Activated CD4-positive, alpha-beta T cell treated with anti-CD3 and anti-CD28 coated beads, Interleukin-2, amount 50 U/mL, for 48 hours (primary cell): ENCODE data around the gene MEGF11.
"Not testable (repeated sequence)": the region's sequence is repeated elsewhere in the genome, so short reads cannot be mapped to it uniquely, and the experiment has no call there.

ENCODE experiments used
- DNase-seq, 2 experiments: peaks; one replicate each; pipeline ENCODE4 v3.0.0-alpha.2; 2020

Gene MEGF11

DNA sequence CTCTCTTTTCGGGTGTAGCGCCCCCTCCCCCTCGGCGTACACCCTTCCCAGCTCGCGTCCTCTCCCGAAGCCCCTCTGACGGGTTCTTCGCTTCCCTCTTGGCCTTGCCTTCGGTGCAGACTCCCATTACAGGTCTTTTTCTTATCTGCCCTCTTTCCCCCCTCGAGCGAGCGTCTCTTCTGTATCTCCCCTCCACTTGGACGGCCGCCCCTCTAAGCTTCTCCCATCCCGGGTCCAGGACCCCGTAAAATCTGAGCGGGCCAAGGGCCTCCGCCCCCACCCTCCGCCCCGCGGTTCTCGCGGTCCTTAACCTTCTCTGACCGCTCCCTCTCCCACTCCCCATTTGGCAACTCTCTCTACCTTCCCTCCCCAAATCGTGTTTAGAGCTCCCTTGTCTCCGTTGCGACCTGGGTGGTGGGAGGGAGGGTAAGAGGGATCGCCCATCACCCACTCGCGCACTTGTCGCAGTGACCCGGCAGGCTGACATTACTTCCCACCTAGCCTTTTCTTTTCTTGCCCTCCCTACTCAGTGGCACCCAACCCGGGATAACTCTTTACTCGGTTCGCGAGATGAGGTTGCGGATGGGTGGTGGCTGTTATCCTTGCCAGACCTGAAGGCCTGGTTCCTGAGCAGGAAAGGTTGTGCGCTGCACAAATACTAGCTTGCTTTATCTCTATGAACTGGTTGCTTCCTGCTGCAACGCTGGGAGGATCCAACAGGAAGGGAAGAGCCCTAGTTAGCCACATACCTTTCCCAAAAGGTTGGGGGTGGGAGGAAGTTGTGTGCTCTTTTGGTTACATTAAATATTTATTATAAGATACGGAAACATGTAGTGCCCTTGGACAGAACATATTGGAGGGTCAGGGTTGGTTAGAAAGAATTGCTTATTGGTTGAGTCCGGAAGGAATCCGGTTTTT lies 383.3 kb downstream of the MEGF11 start:
- peak; percentile 15 to 28 for DNase-seq

DNA sequence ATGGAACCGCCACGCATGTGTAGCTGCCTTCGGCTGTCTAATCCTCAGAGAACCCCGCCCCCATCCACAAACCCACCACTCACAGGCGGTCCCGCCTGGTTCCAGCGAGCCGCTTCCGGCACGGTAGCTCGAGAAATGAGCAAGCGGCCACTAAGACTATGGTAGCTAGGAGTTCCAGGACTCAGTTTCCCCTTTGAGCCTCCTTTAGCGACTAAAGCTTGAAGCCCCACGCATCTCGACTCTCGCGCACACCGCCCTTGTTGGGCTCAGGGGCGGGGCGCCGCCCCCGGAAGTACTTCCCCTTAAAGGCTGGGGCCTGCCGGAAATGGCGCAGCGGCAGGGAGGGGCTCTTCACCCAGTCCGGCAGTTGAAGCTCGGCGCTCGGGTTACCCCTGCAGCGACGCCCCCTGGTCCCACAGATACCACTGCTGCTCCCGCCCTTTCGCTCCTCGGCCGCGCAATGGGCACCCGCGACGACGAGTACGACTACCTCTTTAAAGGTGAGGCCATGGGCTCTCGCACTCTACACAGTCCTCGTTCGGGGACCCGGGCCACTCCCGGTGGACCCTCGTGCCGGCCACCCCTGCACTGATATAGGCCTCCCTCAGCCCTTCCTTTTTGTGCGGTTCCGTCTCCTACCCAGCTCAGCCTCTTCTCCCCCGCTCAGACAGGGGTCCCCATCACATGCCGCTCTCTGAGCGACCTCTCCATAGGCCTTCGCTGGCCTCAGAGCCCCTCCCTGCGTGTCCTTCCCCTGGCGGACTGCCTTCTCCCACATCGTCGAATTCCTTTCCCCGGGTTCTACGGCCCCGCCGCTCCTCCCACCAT lies 384.2 kb downstream of the MEGF11 start, which contains the start of gene RAB11A:
TSS of gene RAB11A (plus strand) at position 366 of the 828 bp plus-strand sequence. CDS start at position 461, 95 bp downstream.
- peak; percentile 92 to 94 for DNase-seq

DNA sequence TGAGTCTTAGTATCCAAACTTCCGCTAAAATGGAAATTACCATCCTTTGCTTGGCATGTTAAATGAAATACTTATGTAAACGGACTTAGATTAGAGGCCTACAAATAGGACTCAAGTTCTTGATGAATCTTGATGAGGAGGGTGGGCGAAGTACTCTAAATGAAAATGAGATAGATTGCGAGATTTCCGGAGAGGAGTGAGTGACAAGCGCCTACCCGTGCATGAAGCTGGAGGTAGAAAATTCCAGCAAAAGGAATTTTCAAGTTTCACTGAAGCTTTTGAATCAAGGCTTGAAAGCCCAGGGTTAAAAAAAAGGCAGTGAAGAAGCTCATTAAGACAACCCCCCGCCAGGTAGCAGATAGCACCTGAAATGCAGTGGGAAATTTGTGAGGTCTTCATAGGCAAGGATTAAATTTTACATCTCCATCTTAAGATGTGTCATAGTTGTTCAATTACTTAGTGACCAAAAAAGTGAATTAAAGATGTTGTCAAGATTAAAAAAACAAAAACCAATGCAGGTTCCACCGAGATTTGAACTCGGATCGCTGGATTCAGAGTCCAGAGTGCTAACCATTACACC lies 384.9 kb downstream of the MEGF11 start:
- no peak for DNase-seq

DNA sequence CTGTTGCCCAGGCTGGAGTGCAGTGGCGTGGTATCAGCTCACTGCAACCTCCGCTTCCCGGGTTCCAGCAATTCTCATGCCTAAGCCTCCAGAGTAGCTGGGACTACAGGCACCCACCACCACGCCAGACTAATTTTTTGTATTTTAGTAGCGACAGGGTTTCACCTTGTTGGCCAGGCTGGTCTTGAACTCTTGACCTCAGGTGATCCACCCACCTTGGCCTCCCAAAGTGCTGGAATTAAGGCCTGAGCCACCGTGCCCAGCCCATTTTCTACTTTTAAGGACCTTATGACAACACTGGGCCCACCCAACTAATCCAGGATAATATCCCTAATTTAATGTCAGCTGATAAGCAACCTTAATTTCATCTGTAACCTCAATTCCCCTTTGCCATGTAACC lies 385.6 kb downstream of the MEGF11 start:
- DNase-seq: not testable (repeated sequence)

DNA sequence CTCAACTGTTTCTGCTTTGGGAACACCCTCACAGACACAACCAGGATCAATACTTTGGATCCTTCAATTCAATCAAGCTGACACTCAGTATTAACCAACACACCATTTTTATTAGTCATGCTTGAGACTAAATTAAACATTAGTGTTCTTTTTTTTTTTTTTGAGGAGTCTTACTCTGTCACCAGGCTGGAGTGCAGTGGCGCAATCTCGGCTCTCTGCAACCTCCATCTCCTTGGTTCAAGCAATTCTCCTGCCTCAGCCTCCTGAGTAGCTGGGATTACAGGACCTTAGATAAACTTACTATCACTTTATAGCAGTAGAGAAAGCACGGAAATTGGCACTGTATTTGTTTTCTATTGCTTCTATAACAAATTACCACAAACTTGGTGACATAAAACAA lies 386.3 kb downstream of the MEGF11 start:
- DNase-seq: no peak

DNA sequence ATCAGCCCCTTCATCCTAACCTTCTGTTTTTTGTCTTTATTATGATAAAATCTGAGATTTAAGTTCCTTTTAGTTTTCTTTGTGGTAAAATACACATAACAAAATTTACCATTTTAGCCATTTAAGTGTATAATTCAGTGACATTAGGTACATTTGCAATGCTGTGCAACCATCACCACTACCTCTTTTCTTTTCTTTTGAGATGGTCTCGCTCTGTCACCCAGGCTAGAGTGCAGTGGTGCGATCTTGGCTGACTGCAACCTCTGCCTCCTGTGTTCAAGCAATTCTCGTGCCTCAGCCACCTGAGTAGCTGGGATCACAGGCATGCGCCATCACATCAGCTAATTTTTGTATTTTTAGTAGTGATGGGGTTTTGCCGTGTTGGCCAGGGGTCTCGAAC lies 390.4 kb downstream of the MEGF11 start:
- no peak for DNase-seq

DNA sequence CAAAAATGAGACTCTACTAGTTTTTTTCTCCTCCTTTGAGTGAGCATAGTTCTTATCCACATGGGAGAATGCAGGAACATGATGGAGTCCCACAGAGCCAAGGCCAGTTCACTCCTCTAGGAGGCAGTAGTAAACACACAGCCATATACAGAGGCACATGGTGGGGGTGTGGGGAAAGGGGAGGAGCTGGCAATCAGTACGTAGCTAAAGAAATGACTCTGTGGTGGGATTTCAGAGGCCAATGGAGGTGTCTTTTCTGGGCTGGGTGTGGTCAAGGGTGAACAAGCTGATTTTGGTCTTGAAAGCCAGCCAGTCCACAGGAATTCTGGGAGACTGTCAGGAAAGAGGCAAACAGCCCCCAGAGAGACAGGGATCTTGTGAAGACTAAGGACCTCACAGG lies 390.9 kb downstream of the MEGF11 start:
- peak; percentile 63 to 77 for DNase-seq

DNA sequence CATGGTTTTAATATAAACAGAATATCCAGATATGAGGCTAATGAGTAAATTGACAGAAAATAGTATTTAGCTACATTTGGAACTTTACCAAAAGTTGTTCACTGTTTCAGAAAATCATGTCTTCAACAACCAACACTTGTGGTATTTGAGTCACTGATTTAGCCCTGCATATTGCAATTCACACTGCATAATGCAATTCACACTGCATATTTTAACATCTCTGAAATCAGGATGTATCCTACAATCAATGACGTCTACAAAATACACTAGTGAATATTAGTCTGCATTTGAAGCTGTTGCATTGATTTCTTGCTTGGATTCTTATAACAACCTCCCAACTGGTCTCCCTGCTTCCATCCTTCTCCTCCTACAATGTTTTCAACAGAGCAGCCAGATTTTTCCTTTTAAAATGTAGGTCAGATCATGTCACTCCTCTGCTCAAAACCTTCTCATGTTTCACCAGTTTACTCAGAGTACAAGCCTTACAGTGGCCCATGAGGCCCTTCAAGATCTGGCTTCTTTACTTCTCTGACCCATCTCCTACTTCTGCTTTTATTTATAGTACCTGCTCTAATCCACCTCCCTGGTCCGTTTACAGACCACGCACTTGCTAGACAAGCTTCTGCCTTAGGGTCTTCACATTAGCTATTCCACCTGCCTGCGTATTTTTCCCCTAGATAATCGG lies 395.7 kb downstream of the MEGF11 start:
- no peak for DNase-seq

DNA sequence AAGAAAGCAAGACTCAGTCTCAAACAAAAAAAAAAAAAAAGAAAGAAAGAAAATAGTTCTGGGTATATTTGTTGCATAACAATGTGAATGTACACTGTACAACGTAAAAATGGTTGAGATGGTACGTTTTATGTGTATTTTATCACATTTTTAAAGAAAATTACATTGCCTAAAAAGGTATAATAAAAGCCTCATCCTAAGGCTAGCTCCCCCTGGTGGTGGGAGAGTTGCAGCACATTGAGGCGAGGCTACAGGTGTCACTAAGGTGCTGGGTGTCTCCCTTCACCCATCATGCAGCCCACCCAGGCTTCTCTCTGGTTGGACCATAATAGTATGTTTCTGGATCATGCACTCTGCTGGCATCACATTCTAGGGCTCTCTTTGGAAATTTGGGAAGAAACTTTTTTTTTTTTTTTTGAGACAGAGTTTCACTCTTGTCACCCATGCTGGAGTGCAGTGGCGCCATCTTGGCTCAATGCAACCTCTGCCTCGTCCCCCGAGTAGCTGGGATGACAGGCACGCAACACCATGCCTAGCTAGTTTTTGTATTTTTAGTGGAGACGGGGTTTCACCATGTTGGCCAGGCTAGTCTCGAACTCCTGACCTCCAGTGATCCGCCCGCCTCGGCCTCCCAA lies 396.6 kb downstream of the MEGF11 start:
- peak; percentile 83 to 86 for DNase-seq

DNA sequence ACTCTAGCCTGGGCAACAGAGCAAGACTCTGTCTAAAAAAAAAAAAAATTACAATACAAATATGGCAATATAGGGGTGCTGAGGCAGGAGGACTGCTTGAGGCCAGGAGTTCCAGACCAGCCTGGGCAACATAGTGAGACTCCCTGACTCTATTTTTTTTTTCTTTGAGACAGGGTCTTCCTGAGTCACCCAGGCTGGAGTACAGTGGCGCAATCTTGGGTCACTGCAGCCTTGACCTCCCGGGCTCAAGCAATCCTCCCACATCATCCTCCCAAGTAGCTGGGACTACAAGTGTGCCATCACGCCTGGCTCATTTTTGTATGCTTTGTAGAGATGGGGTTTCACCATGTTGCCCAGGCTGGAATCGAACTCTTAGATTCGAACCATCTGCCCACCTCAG lies 401.6 kb downstream of the MEGF11 start:
- no peak for DNase-seq

DNA sequence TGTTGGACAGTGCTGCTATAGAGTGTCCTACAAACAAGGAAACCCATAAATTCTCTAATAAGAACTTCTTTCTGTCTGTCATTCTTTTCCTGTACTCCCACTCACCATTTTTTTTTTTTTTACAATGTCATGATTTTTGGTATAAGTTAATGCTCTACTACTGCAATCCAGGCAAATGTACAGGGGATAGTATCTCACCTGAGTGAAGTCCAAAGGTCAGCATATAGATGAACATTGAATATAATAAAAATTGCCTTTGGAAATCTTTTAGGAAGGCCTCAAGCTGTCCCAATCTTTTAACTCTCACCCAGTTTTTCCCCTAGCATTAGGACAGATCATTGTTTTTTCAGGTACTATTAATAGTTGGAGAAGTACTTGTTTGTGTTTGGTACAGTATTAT lies 405.6 kb downstream of the MEGF11 start:
- no peak for DNase-seq

DNA sequence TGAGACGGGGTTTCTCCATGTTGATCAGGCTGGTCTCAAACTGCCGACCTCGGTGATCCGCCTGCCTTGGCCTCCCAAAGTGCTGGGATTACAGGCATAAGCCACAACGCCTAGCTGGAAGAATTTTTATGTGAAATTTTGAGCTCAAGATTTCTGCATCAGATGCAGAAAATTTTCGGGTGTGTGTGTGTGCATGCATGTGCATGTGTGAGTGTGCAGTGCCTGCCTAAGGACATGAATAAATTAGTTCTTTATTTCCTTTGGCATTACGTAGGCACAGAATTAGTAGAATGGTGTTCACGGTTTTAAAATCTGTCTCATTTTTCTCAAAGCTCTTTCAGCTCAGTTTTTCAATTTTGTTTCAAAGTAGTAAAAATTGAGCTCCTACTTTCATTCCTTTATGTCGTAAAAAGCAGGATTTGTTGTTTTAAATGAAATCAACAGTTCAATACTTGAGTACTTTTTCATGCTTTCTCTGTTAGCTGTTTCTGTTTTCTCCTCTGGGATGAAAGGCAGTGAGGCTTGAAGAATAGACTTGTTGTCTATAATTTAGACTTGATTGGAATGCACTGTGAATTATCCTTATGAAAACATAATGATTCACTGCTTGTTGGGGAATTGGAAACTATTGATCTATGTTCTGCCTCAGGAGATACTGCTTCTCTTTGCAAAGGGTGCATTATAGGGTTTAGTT lies 407.6 kb downstream of the MEGF11 start:
- no peak for DNase-seq
